A549 (cell line): ENCODE results near the gene TMEM45A. TPM values are rescaled to one million over a fixed set of nuclear protein-coding genes. Genes with fewer than 3 reads are reported as not detected.

Experiments
- ATAC-seq, 2 experiments: fragments of 200-7000 bp in 1 of 2; fragments of >200 bp in 1 of 2; cut with Nextera tagmentation in 1 of 2; cut with Tn5 transposase in 1 of 2; 3 replicates each; pipeline versions ENCODE4 v1.8.0 to v1.9.1; 2018 to 2020; ENCODE audit warnings: mild to moderate bottlenecking in 1 of 2, moderate library complexity in 1 of 2
- CTCF ChIA-PET: fragments of 300-600 bp; sonication (Branson Sonifier 250); formaldehyde crosslinking; extraction: SDS; loops from one replicate; lab custom pipeline; 2021; ENCODE audit warnings: antibody characterized with exemption, inconsistent platforms; lab: Yijun Ruan, JAX
- POLR2A ChIA-PET: fragments of 350-600 bp; formaldehyde crosslinking; extraction: SDS; loops from one replicate; lab custom pipeline; 2021; ENCODE audit warnings: antibody characterized with exemption, inconsistent platforms; lab: Yijun Ruan, JAX
- DNase-seq, 2 experiments: peaks; one replicate each; pipeline versions ENCODE4 v3.0.0 to v3.0.0-alpha.2; 2011 to 2016; ENCODE audit warnings: low read depth in 1 of 2, low spot score in 1 of 2
- FAIRE-seq: peaks from 2 replicates; lab custom pipeline; 2011; peaks lifted over from hg19 to GRCh38; lab: Jason Lieb, UNC
- H3K27ac ChIP-seq, 2 experiments: fragments of >200 bp; sonication (Bioruptor Twin); formaldehyde crosslinking; 3 replicates each; pipeline ENCODE4 v1.5.1; 2016 to 2017
- H3K4me1 ChIP-seq: fragments of >200 bp; sonication (Bioruptor Twin); formaldehyde crosslinking; 3 replicates; pipeline ENCODE4 v1.6.1; 2016
- H3K4me2 ChIP-seq: fragments of >200 bp; sonication (Bioruptor Twin); formaldehyde crosslinking; 3 replicates; pipeline ENCODE4 v1.6.1; 2016
- H3K4me3 ChIP-seq: fragments of >200 bp; sonication (Bioruptor Twin); formaldehyde crosslinking; 3 replicates; pipeline ENCODE4 v1.5.1; 2016
- H3K9me3 ChIP-seq: fragments of >200 bp; sonication (Bioruptor Twin); formaldehyde crosslinking; 3 replicates; pipeline ENCODE4 v1.6.1; 2016
- BHLHE40 ChIP-seq: IDR thresholded peaks from 2 replicates; pipeline ENCODE4 v1.6.1; 2012; ENCODE audit warnings: low read depth, low read length, inconsistent platforms
- CBX2 ChIP-seq: fragments of 200-600 bp; sonication (generic); IDR thresholded peaks from 2 replicates; pipeline ENCODE4 v1.6.1; 2016; ENCODE audit warnings: low read depth, mild to moderate bottlenecking, borderline replicate concordance
- CEBPB ChIP-seq, 2 experiments: fragments of >200 bp in 1 of 2; sonication (Bioruptor Twin) in 1 of 2; formaldehyde crosslinking in 1 of 2; IDR thresholded peaks; 2 replicates each; pipeline ENCODE4 v1.6.1; 2012 to 2016
- E2F6 ChIP-seq: IDR thresholded peaks from 2 replicates; pipeline ENCODE4 v1.6.1; 2012; ENCODE audit warnings: low read depth, borderline replicate concordance
- EHMT2 ChIP-seq: fragments of 200-600 bp; sonication (generic); IDR thresholded peaks from 2 replicates; pipeline ENCODE4 v1.6.1; 2016; ENCODE audit warnings: antibody characterized with exemption, low read depth, mild to moderate bottlenecking, moderate library complexity
- ESRRA ChIP-seq: fragments of 150-350 bp; IDR thresholded peaks from 2 replicates; pipeline ENCODE4 v1.6.1; 2014; ENCODE audit warnings: mild to moderate bottlenecking, low read length, borderline replicate concordance
- FOSL2 ChIP-seq, 2 experiments: fragments of 450-650 bp in 1 of 2; fragments of >200 bp in 1 of 2; sonication (Bioruptor Twin) in 1 of 2; formaldehyde crosslinking; IDR thresholded peaks; 2 replicates each; pipeline versions ENCODE4 v1.5.0 to v1.6.1; 2016 to 2020; ENCODE audit warnings: mild to moderate bottlenecking in 1 of 2, moderate library complexity in 1 of 2
- GATA3 ChIP-seq: IDR thresholded peaks from 2 replicates; pipeline ENCODE4 v1.6.1; 2012; ENCODE audit warnings: borderline replicate concordance
- HEYL ChIP-seq: fragments of 250-450 bp; sonication (Bioruptor Pico); IDR thresholded peaks from 2 replicates; pipeline ENCODE4 v1.8.0; 2021; ENCODE audit warnings: mild to moderate bottlenecking, moderate library complexity
- HOXB5 ChIP-seq: fragments of 250-450 bp; sonication (Bioruptor Pico); IDR thresholded peaks from 2 replicates; pipeline ENCODE4 v1.5.0; 2020; ENCODE audit warnings: mild to moderate bottlenecking, moderate library complexity
- JUN ChIP-seq, 2 experiments: fragments of >200 bp; sonication (Bioruptor Twin); formaldehyde crosslinking; IDR thresholded peaks; 2 replicates in 1 of 2; 3 replicates in 1 of 2; pipeline ENCODE4 v1.6.1; 2016 to 2017
- MAX ChIP-seq: IDR thresholded peaks from 2 replicates; pipeline ENCODE4 v1.6.1; 2012
- PBX3 ChIP-seq: IDR thresholded peaks from 2 replicates; pipeline ENCODE4 v1.6.1; 2012
- PHF8 ChIP-seq: fragments of 200-600 bp; sonication (generic); IDR thresholded peaks from 2 replicates; pipeline ENCODE4 v1.6.1; 2016; ENCODE audit warnings: low read depth, mild to moderate bottlenecking, antibody characterized with exemption, moderate library complexity, borderline replicate concordance
- POLR2A ChIP-seq: IDR thresholded peaks from 2 replicates; pipeline ENCODE4 v1.6.1; 2012; ENCODE audit warnings: mild to moderate bottlenecking, low read length
- RAD21 ChIP-seq, 2 experiments: fragments of >200 bp in 1 of 2; sonication (Bioruptor Twin) in 1 of 2; formaldehyde crosslinking in 1 of 2; IDR thresholded peaks in 1 of 2; conservative IDR thresholded peaks in 1 of 2; 2 replicates in 1 of 2; 3 replicates in 1 of 2; pipeline ENCODE4 v1.6.1; 2012 to 2018; ENCODE audit warnings: inconsistent platforms in 1 of 2
- REST ChIP-seq: fragments of 200-600 bp; sonication (generic); IDR thresholded peaks from 2 replicates; pipeline ENCODE4 v1.6.1; 2016; ENCODE audit warnings: antibody characterized with exemption, mild to moderate bottlenecking, moderate library complexity
- RFX5 ChIP-seq: fragments of 450-650 bp; IDR thresholded peaks from 2 replicates; pipeline ENCODE4 v1.7.1; 2014; ENCODE audit warnings: antibody characterized with exemption, mild to moderate bottlenecking, moderate library complexity
- USF2 ChIP-seq: fragments of 450-650 bp; IDR thresholded peaks from 2 replicates; pipeline ENCODE4 v1.6.1; 2014; ENCODE audit warnings: antibody characterized with exemption
- WGBS: methylation state at CpG from one replicate; pipeline ENCODE4 v1.1.6; 2017; ENCODE audit errors: missing lambda C conversion rate; 5-methylcytosine and 5-hydroxymethylcytosine counted together
- polyA minus RNA-seq: library from RNA; depleted of rRNA, polyadenylated mRNA; stranded (reverse); fragments of >200 nt; gene quantifications from 2 replicates; pipeline ENCODE4 v1.2.3, GENCODE V29; 2011; rRNA and poly(A)+ RNA removed
- polyA plus RNA-seq, 4 experiments: library from polyadenylated mRNA; depleted of rRNA in 3 of 4; stranded (reverse); fragments of >200 nt; fragmentation: RNase III in 1 of 4; extraction: RNeasy Plus Mini Kit Qiagen cat#74134 plus additional on column Dnase treatment in 1 of 4; gene quantifications; 2 replicates in 3 of 4; 3 replicates in 1 of 4; pipeline ENCODE4 v1.2.3, GENCODE V29; 2011 to 2017

The TMEM45A gene
- polyA plus RNA-seq (2011; rRNA removed): 7.0 and 8.1 TPM in 2 replicates
- 0.47 and 0.73 TPM in 2 replicates for polyA plus RNA-seq (2012; cell fraction: cytosol; rRNA removed)
- polyA plus RNA-seq (2012; cell fraction: nucleus; rRNA removed): 0.22 and 0.56 TPM in 2 replicates
- 3.3 to 5.2 TPM (median 4.6 TPM) in 3 replicates for polyA plus RNA-seq (2017; fragmentation: RNase III; extraction: RNeasy Plus Mini Kit Qiagen cat#74134 plus additional on column Dnase treatment)
- 2.0 and 2.4 TPM in 2 replicates for polyA minus RNA-seq

GRCh38 chr3:100492059-100493006, at the start of gene TMEM45A:
Gene TMEM45A (plus strand): TSS chr3:100492619. CDS start chr3:100555212, 62,593 bp downstream.
- FAIRE-seq (no peak), DNase-seq (peak; percentile 95), ATAC-seq (peak; percentile 99)
- Histone ChIP-seq H3K27ac (peak within 1 kb of the TSS; percentile 75 to 82), H3K4me2 (peak within 1 kb of the TSS; percentile 79), H3K4me1 (peaks cover 11% of the 10 kb centered on the region), H3K4me3 (peak within 1 kb of the TSS; percentile 56), H3K9me3 (no peaks in the 10 kb centered on the region)
- POLR2A ChIA-PET: interaction anchor here (0.6 to 1.2 kb wide), 9 partner anchors 8 to 1194 kb away, joined by 3 to 7 read pairs (median 4); partner anchors contain the start of genes LNP1, RPL24, TOMM70 and ZBTB11
- TF ChIP-seq POLR2A (peak; percentile 74), JUN (IDR thresholded peaks at IDR 0.05) (peak in 1 of 2 experiments; percentile 38; a peak in 2 of 5 replicates), FOSL2 (IDR thresholded peaks at IDR 0.05) (no peak), FOSL2 (CRISPR knock-in tag; IDR thresholded peaks at IDR 0.05) (no peak), PHF8 (peak; percentile 43), REST (peak; percentile 47; the same call in 1 of the 2 replicates), RAD21 (conservative IDR thresholded peaks at IDR 0.05 in 1 of 2, IDR thresholded peaks at IDR 0.05 in 1 of 2) (peak in 1 of 2 experiments; percentile 29; a peak in 1 of 5 replicates), CEBPB (IDR thresholded peaks at IDR 0.05) (no peak), BHLHE40 (peak; percentile 37; the same call in 1 of the 2 replicates), PBX3 (peak; percentile 99), E2F6 (peak; percentile 15; the same call in 1 of the 2 replicates), ESRRA (no peak), RFX5 (0 out of 2 replicates have a peak, but pooled peaks have one; percentile 23), MAX (peak; percentile 77)
- under 1% methylated on average over 31 of the region's 56 CpGs for WGBS
- CTCF ChIA-PET: interaction anchor here (0.8 to 2.3 kb wide), 5 partner anchors 13 to 99 kb away, joined by 3 to 13 read pairs (median 4); no protein-coding TSS in a partner anchor

GRCh38 chr3:100443690-100444089, 48.7 kb upstream of the TMEM45A start:
- DNase-seq (no peak), ATAC-seq (no peak), FAIRE-seq (no peak)
- TF ChIP-seq CBX2: no peak
- TF ChIP-seq HOXB5 (CRISPR knock-in tag): no peak
- TF ChIP-seq PBX3: no peak
- TF ChIP-seq USF2: no peak
- no peak for TF ChIP-seq EHMT2
- TF ChIP-seq REST: no peak
- no peak for TF ChIP-seq HEYL (CRISPR knock-in tag)
- no peak for TF ChIP-seq GATA3
- no peaks in the 10 kb centered on the region for H3K4me1 ChIP-seq
- H3K4me2 ChIP-seq: no peak overlapping the region
- no peak overlapping the region for H3K4me3 ChIP-seq
- CTCF ChIA-PET: no interaction called here
- no peak overlapping the region for H3K27ac ChIP-seq
- H3K9me3 ChIP-seq: no peaks in the 10 kb centered on the region; the same call in 2 of the 3 replicates
- POLR2A ChIA-PET: no interaction called here
